Measurements from ENCODE around the gene STK4. TPM values are rescaled to one million over a fixed set of nuclear protein-coding genes. Genes with fewer than 3 reads are reported as not detected.

Gene STK4
- total and polyA plus RNA-seq, 2 donors (not counting 3 experiments of a cell fraction or from before 2014, with no cell fraction given), result 9.1 to 29.6 TPM

DNA sequence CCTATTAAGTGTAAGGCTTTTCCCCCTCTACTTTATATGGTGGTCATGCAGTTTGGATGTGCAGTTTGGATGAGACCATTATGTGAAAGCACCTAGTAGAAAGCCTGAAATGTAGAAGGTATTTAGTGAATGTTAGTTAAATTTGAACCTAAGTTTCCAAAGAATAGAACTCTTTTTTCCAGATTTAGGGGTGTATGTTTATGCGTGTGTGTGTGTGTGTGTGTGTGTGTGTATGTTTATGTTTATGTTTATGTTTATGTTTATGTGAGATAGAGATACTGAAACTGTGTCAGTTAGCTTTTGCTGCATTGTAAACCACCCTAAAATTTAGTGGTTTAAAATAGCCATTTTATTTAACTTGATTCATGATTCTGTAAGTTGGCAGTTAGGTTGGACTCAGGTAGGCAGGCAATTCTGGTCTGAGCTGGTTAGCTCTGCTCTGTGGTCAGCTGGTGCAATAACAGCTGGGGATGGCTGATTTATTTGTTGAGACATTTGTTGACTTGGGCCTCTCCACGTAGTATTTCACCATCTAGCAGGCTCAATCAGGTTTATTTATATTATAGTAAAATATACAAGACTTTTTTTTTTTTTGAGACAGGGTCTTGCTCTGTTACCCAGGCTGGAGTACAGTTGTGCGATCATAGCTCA is 54.0 kb downstream of the STK4 start:
- TF ChIP-seq MYC (IDR thresholded peaks at IDR 0.05; ENCODE audit: low read depth, low read length) (no peak), JUN (IDR thresholded peaks at IDR 0.05; ENCODE audit: borderline replicate concordance, insufficient read depth, insufficient read length, low read depth) (no peak), POLR2AphosphoS5 (IDR thresholded peaks at IDR 0.05; ENCODE audit: insufficient read depth, low read depth, low read length) (no peak)
- TF ChIP-seq, protein P1, sequence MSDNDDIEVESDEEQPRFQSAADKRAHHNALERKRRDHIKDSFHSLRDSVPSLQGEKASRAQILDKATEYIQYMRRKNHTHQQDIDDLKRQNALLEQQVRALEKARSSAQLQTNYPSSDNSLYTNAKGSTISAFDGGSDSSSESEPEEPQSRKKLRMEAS (IDR thresholded peaks at IDR 0.05; ENCODE audit: insufficient read depth, insufficient read length), result no peak
- TF ChIP-seq, protein P2, sequence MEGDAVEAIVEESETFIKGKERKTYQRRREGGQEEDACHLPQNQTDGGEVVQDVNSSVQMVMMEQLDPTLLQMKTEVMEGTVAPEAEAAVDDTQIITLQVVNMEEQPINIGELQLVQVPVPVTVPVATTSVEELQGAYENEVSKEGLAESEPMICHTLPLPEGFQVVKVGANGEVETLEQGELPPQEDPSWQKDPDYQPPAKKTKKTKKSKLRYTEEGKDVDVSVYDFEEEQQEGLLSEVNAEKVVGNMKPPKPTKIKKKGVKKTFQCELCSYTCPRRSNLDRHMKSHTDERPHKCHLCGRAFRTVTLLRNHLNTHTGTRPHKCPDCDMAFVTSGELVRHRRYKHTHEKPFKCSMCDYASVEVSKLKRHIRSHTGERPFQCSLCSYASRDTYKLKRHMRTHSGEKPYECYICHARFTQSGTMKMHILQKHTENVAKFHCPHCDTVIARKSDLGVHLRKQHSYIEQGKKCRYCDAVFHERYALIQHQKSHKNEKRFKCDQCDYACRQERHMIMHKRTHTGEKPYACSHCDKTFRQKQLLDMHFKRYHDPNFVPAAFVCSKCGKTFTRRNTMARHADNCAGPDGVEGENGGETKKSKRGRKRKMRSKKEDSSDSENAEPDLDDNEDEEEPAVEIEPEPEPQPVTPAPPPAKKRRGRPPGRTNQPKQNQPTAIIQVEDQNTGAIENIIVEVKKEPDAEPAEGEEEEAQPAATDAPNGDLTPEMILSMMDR (IDR thresholded peaks at IDR 0.05; ENCODE audit: extremely low read depth in 1 of 2, insufficient read depth in 1 of 2, low read depth in 1 of 2, low read length in 2 of 2), result no peak
- H3K9me1 ChIP-seq (replicated peaks; ENCODE audit: control insufficient read depth, extremely low read depth, insufficient read depth, low read length), result no peaks in the 10 kb centered on the region
- FAIRE-seq, result no peak
- H3K4me3 ChIP-seq (replicated peaks in 1 of 3; ENCODE audit: insufficient read depth in 1 of 3, low read depth in 1 of 3, low read length in 3 of 3), result no peak overlapping the region
- H2AFZ ChIP-seq (ENCODE audit: low read depth, low read length), result no peak overlapping the region
- no peaks in the 10 kb centered on the region for H3K9me3 ChIP-seq (replicated peaks; ENCODE audit: control insufficient read depth, insufficient read depth, low read length)
- no peaks in the 10 kb centered on the region for H3K4me1 ChIP-seq (ENCODE audit: control insufficient read depth, extremely low read depth, insufficient read depth, low read length)
- BruUV-seq (replicated peaks), result no TSS peak
- POLR2A ChIA-PET, result no interaction called here
- dilution Hi-C loops (cut with MboI; ENCODE audit: extremely low pct_ligation_motif_present, low sequenced_read_pairs) (no loop called here), intact Hi-C loops (cut with micrococcal nuclease) (no loop called here)
- no peaks in the 10 kb centered on the region for H3K27me3 ChIP-seq (ENCODE audit: control insufficient read depth in 2 of 2, insufficient read depth in 2 of 2, low read length in 2 of 2)
- no peak overlapping the region for H3K4me2 ChIP-seq (ENCODE audit: insufficient read depth, low read length)
- DNase-seq (ENCODE audit: low read depth, low spot score), result no peak
- H4K20me1 ChIP-seq (replicated peaks; ENCODE audit: control insufficient read depth, extremely low read depth, insufficient read depth, low read length), result peaks cover 6% of the 10 kb centered on the region
- no peaks in the 10 kb centered on the region for H3K79me2 ChIP-seq (ENCODE audit: control insufficient read depth, insufficient read depth, low read length)
- no peak overlapping the region for H3K27ac ChIP-seq (ENCODE audit: insufficient read depth, low read depth, low read length)
- H3K9ac ChIP-seq (replicated peaks; ENCODE audit: extremely low read depth, insufficient read depth, low read length), result no peak overlapping the region
- CTCF ChIA-PET, result interaction anchor here (1.0 to 2.3 kb wide), 5 partner anchors 9 to 274 kb away, joined by 3 to 8 read pairs (median 7); no protein-coding TSS in a partner anchor
- H3K36me3 ChIP-seq (ENCODE audit: control insufficient read depth in 2 of 2, extremely low read depth in 1 of 2, insufficient read depth in 2 of 2, low read length in 2 of 2), result no peaks in the 10 kb centered on the region

Measured in endothelial cell of umbilical vein (primary cell).